Liver (tissue), 3 donors: ENCODE data around the gene FCRL6.

Experiments used
- ATF3 ChIP-seq: IDR thresholded peaks from 2 replicates; pipeline ENCODE4 v1.6.1; 2016; ENCODE audit warnings: antibody characterized with exemption
- CTCF ChIP-seq: fragments of 150-350 bp; IDR thresholded peaks from 2 replicates; pipeline ENCODE4 v1.5.1; 2017; ENCODE audit warnings: improper control_type of control experiment, low read depth, low read length; ENCODE audit not compliant: missing input control
- EGR1 ChIP-seq, 2 donors: IDR thresholded peaks; 2 replicates each; pipeline ENCODE4 v1.6.1; 2016 to 2018; ENCODE audit warnings: antibody characterized with exemption in 2 of 2, low read depth in 2 of 2
- FOXA1 ChIP-seq: IDR thresholded peaks from 2 replicates; pipeline ENCODE4 v1.6.1; 2016; ENCODE audit warnings: antibody characterized with exemption
- GABPA ChIP-seq, 2 donors: IDR thresholded peaks in 1 of 2; conservative IDR thresholded peaks in 1 of 2; 2 replicates each; pipeline ENCODE4 v1.6.1; 2016; ENCODE audit warnings: antibody characterized with exemption in 2 of 2, mild to moderate bottlenecking in 1 of 2, moderate library complexity in 1 of 2
- HNF4A ChIP-seq, 2 donors: conservative IDR thresholded peaks; 2 replicates each; pipeline ENCODE4 v1.6.1; 2016; ENCODE audit warnings: antibody characterized with exemption in 2 of 2, mild to moderate bottlenecking in 2 of 2
- JUND ChIP-seq, 2 donors: IDR thresholded peaks; 2 replicates each; pipeline ENCODE4 v1.6.1; 2016; ENCODE audit warnings: antibody characterized with exemption in 2 of 2
- MAX ChIP-seq: IDR thresholded peaks from 2 replicates; pipeline ENCODE4 v1.6.1; 2016; ENCODE audit warnings: antibody characterized with exemption
- REST ChIP-seq: IDR thresholded peaks from 2 replicates; pipeline ENCODE4 v1.6.1; 2016; ENCODE audit warnings: antibody characterized with exemption, mild to moderate bottlenecking
- SP1 ChIP-seq: IDR thresholded peaks from 2 replicates; pipeline ENCODE4 v1.6.1; 2018; ENCODE audit warnings: antibody characterized with exemption, mild to moderate bottlenecking
- TAF1 ChIP-seq: conservative IDR thresholded peaks from 2 replicates; pipeline ENCODE4 v1.6.1; 2016; ENCODE audit warnings: antibody characterized with exemption, mild to moderate bottlenecking
- YY1 ChIP-seq: IDR thresholded peaks from 2 replicates; pipeline ENCODE4 v1.6.1; 2016; ENCODE audit warnings: antibody characterized with exemption, mild to moderate bottlenecking
- donor health status: healthy.
- donor health status: healthy.

- TF ChIP-seq TAF1: no peak
- no peak for TF ChIP-seq MAX
- TF ChIP-seq CTCF: no peak
- TF ChIP-seq HNF4A (conservative IDR thresholded peaks at IDR 0.05): no peak
- no peak for TF ChIP-seq FOXA1
- no peak for TF ChIP-seq YY1
- TF ChIP-seq SP1: no peak
- TF ChIP-seq JUND (IDR thresholded peaks at IDR 0.05): no peak
- TF ChIP-seq REST: no peak
- TF ChIP-seq GABPA (IDR thresholded peaks at IDR 0.05 in 1 of 2, conservative IDR thresholded peaks at IDR 0.05 in 1 of 2): no peak
- TF ChIP-seq ATF3: no peak
- TF ChIP-seq EGR1 (IDR thresholded peaks at IDR 0.05; ENCODE audit: low read depth in 2 of 2): no peak
Observed at GRCh38 chr1:159804924-159805323, 2.8 kb downstream of the FCRL6 start.
